ENCODE measurements around the gene ATG13.

- TF ChIP-seq, protein P1, sequence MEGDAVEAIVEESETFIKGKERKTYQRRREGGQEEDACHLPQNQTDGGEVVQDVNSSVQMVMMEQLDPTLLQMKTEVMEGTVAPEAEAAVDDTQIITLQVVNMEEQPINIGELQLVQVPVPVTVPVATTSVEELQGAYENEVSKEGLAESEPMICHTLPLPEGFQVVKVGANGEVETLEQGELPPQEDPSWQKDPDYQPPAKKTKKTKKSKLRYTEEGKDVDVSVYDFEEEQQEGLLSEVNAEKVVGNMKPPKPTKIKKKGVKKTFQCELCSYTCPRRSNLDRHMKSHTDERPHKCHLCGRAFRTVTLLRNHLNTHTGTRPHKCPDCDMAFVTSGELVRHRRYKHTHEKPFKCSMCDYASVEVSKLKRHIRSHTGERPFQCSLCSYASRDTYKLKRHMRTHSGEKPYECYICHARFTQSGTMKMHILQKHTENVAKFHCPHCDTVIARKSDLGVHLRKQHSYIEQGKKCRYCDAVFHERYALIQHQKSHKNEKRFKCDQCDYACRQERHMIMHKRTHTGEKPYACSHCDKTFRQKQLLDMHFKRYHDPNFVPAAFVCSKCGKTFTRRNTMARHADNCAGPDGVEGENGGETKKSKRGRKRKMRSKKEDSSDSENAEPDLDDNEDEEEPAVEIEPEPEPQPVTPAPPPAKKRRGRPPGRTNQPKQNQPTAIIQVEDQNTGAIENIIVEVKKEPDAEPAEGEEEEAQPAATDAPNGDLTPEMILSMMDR (IDR thresholded peaks at IDR 0.05) = no peak
- TF ChIP-seq POLR2A (IDR thresholded peaks at IDR 0.05) = no peak
Measured at GRCh38 chr11:46609386-46609785, 8.0 kb upstream of the ATG13 start.

Data from right lobe of liver (tissue), 4 donors.